SK-N-SH (cell line): ENCODE measurements around the gene GALNT4. TPM values are rescaled to one million over a fixed set of nuclear protein-coding genes. Genes with fewer than 3 reads are reported as not detected.

Source experiments
- CTCF ChIA-PET: fragments of 300-600, 350-600 bp; formaldehyde crosslinking; extraction: SDS; loops from one replicate; lab custom pipeline; 2021; lab: Yijun Ruan, JAX
- POLR2A ChIA-PET: fragments of 350-600 bp; sonication (Branson Sonifier 250); formaldehyde crosslinking; extraction: SDS; loops from one replicate; lab custom pipeline; 2020; ENCODE audit warnings: antibody characterized with exemption, inconsistent platforms; lab: Yijun Ruan, JAX
- DNase-seq: peaks from one replicate; pipeline ENCODE4 v3.0.0; 2012
- H2AFZ ChIP-seq: fragments of 200-600 bp; sonication (generic); 2 replicates; pipeline ENCODE4 v1.8.1; 2016; ENCODE audit warnings: antibody characterized with exemption, mild to moderate bottlenecking, low read depth
- H3F3A ChIP-seq: fragments of 200-600 bp; sonication (generic); replicated peaks from 2 replicates; pipeline ENCODE3; 2016; ENCODE audit warnings: antibody characterized with exemption, mild to moderate bottlenecking; ENCODE audit not compliant: insufficient read depth
- H3K27ac ChIP-seq, 2 experiments: fragments of 200-500 bp in 1 of 2; fragments of 200-600 bp in 1 of 2; sonication (Bioruptor generic) in 1 of 2; sonication (generic), shearing (Covaris generic) in 1 of 2; 2 replicates each; pipeline versions ENCODE4 v1.5.1 to v1.6.1; 2014 to 2016; ENCODE audit warnings: low read depth in 2 of 2, inconsistent platforms in 1 of 2, low read length in 1 of 2, mild to moderate bottlenecking in 1 of 2, mixed read lengths in 1 of 2
- H3K27me3 ChIP-seq: fragments of 200-600 bp; sonication (generic), shearing (Covaris generic); 2 replicates; pipeline ENCODE4 v1.6.1; 2016; ENCODE audit warnings: mixed run types; ENCODE audit not compliant: insufficient read depth
- H3K36me3 ChIP-seq, 2 experiments: fragments of 200-500 bp in 1 of 2; fragments of 200-600 bp in 1 of 2; sonication (Bioruptor generic) in 1 of 2; sonication (generic) in 1 of 2; replicated peaks in 1 of 2; 2 replicates each; pipeline versions ENCODE3 to v1.5.1; 2014 to 2016; ENCODE audit warnings: low read length in 1 of 2, mild to moderate bottlenecking in 1 of 2; ENCODE audit not compliant: insufficient read depth in 2 of 2, control insufficient read depth in 1 of 2
- H3K4me1 ChIP-seq, 2 experiments: fragments of 200-500 bp in 1 of 2; fragments of 200-600 bp in 1 of 2; sonication (Bioruptor generic) in 1 of 2; sonication (generic), shearing (Covaris generic) in 1 of 2; 2 replicates each; pipeline versions ENCODE4 v1.5.1 to v1.6.1; 2014 to 2016; ENCODE audit warnings: low read depth in 1 of 2, low read length in 1 of 2, mixed run types in 1 of 2; ENCODE audit not compliant: insufficient read depth in 2 of 2, control insufficient read depth in 1 of 2
- H3K4me2 ChIP-seq: fragments of 200-600 bp; sonication (generic), shearing (Covaris generic); 2 replicates; pipeline ENCODE4 v1.6.1; 2017; ENCODE audit warnings: mixed run types
- H3K4me3 ChIP-seq, 2 experiments: fragments of 200-500 bp in 1 of 2; fragments of 200-600 bp in 1 of 2; sonication (Bioruptor generic) in 1 of 2; sonication (generic), shearing (Covaris generic) in 1 of 2; 2 replicates each; pipeline versions ENCODE4 v1.5.1 to v1.8.1; 2014 to 2016; ENCODE audit warnings: low read depth in 2 of 2, inconsistent platforms in 1 of 2, low read length in 1 of 2, mild to moderate bottlenecking in 1 of 2, mixed read lengths in 1 of 2, moderate library complexity in 1 of 2
- H3K79me2 ChIP-seq: fragments of 200-600 bp; sonication (generic); 2 replicates; pipeline ENCODE4 v1.8.1; 2017; ENCODE audit warnings: mild to moderate bottlenecking; ENCODE audit not compliant: insufficient read depth
- H3K9ac ChIP-seq: fragments of 200-600 bp; sonication (generic); 2 replicates; pipeline ENCODE4 v1.6.1; 2017; ENCODE audit warnings: mixed run types
- H3K9me2 ChIP-seq: fragments of 200-600 bp; sonication (generic); 2 replicates; pipeline ENCODE4 v1.6.1; 2017; ENCODE audit warnings: mixed run types
- H3K9me3 ChIP-seq: fragments of 200-600 bp; sonication (generic); 2 replicates; pipeline ENCODE4 v1.6.1; 2017; ENCODE audit warnings: mixed run types, mild to moderate bottlenecking, moderate library complexity
- H4K20me1 ChIP-seq: fragments of 200-600 bp; sonication (generic); 2 replicates; pipeline ENCODE4 v1.6.1; 2017; ENCODE audit warnings: mild to moderate bottlenecking, mixed run types; ENCODE audit not compliant: insufficient read depth
- CHD2 ChIP-seq: fragments of 150-350 bp; IDR thresholded peaks from 2 replicates; pipeline ENCODE4 v1.6.1; 2018; ENCODE audit warnings: low read length; ENCODE audit not compliant: partially characterized antibody
- FOXJ3 ChIP-seq: sonication (generic); formaldehyde crosslinking; IDR thresholded peaks from 2 replicates; pipeline ENCODE4 v1.5.1; 2020; ENCODE audit warnings: mild to moderate bottlenecking, missing genetic modification reagents
- FOXM1 ChIP-seq: IDR thresholded peaks from 2 replicates; pipeline ENCODE4 v1.4.0; 2012; ENCODE audit warnings: low read depth, mild to moderate bottlenecking
- GABPA ChIP-seq: IDR thresholded peaks from 2 replicates; pipeline ENCODE4 v1.4.0; 2012; ENCODE audit warnings: low read depth, mild to moderate bottlenecking
- GATA2 ChIP-seq: sonication (generic); formaldehyde crosslinking; IDR thresholded peaks from 2 replicates; pipeline ENCODE4 v1.5.0; 2020; ENCODE audit warnings: mild to moderate bottlenecking, missing genetic modification reagents
- JUND ChIP-seq: IDR thresholded peaks from 2 replicates; pipeline ENCODE4 v1.4.0; 2012
- NFIC ChIP-seq: IDR thresholded peaks from 2 replicates; pipeline ENCODE4 v1.4.0; 2012; ENCODE audit warnings: borderline replicate concordance
- PBX3 ChIP-seq: IDR thresholded peaks from 2 replicates; pipeline ENCODE4; 2012
- POLR2AphosphoS5 ChIP-seq: IDR thresholded peaks from 2 replicates; pipeline ENCODE4 v1.6.1; 2012; ENCODE audit warnings: low read depth, low read length
- RAD21 ChIP-seq: IDR thresholded peaks from 2 replicates; pipeline ENCODE4 v1.6.1; 2012; ENCODE audit warnings: mild to moderate bottlenecking, low read length
- RCOR1 ChIP-seq: fragments of 150-350 bp; IDR thresholded peaks from 2 replicates; pipeline ENCODE4 v1.6.1; 2017; ENCODE audit warnings: antibody characterized with exemption, low read length
- REST ChIP-seq: IDR thresholded peaks from 2 replicates; pipeline ENCODE4 v1.6.1; 2012; ENCODE audit warnings: mild to moderate bottlenecking, low read depth, low read length, moderate library complexity
- RXRA ChIP-seq: IDR thresholded peaks from 2 replicates; pipeline ENCODE4 v1.4.0; 2012; ENCODE audit warnings: low read depth, mild to moderate bottlenecking, borderline replicate concordance
- SIN3A ChIP-seq: IDR thresholded peaks from 2 replicates; pipeline ENCODE4 v1.6.1; 2012; ENCODE audit warnings: low read depth, mild to moderate bottlenecking, low read length, moderate library complexity, borderline replicate concordance
- TAF1 ChIP-seq: IDR thresholded peaks from 2 replicates; pipeline ENCODE4 v1.6.1; 2012; ENCODE audit warnings: low read depth, mild to moderate bottlenecking, low read length, moderate library complexity, borderline replicate concordance
- TEAD4 ChIP-seq: IDR thresholded peaks from 2 replicates; pipeline ENCODE4 v1.4.0; 2012; ENCODE audit warnings: mild to moderate bottlenecking, borderline replicate concordance; ENCODE audit not compliant: insufficient read depth
- USF1 ChIP-seq: IDR thresholded peaks from 2 replicates; pipeline ENCODE4 v1.4.0; 2012; ENCODE audit warnings: low read depth, borderline replicate concordance
- USF2 ChIP-seq: fragments of 150-350 bp; IDR thresholded peaks from 2 replicates; pipeline ENCODE4 v1.6.1; 2017; ENCODE audit warnings: antibody characterized with exemption, low read length, low read depth, borderline replicate concordance
- WGBS: methylation state at CpG from one replicate; pipeline ENCODE4 v1.1.6; 2017; ENCODE audit warnings: low lambda C conversion rate; 5-methylcytosine and 5-hydroxymethylcytosine counted together
- polyA plus RNA-seq, 3 experiments: library from polyadenylated mRNA; depleted of rRNA; stranded (reverse); fragments of >200 nt; gene quantifications; 2 replicates each; pipeline ENCODE4 v1.2.3, GENCODE V29; 2012

GALNT4 gene
- polyA plus RNA-seq, 1 of the 3 experiments (the other 2 are of a cell fraction), result 1.1 TPM

GRCh38 chr12:89507015-89507824 is 17.4 kb downstream of the GALNT4 start:
- Histone ChIP-seq H3F3A (no peaks in the 10 kb centered on the region), H3K36me3 (no peaks in the 10 kb centered on the region), H3K4me1 (no peaks in the 10 kb centered on the region), H3K27ac (no peak overlapping the region), H3K27me3 (no peaks in the 10 kb centered on the region), H2AFZ (no peak overlapping the region), H3K9me2 (no peaks in the 10 kb centered on the region), H4K20me1 (no peaks in the 10 kb centered on the region), H3K4me2 (no peak overlapping the region), H3K79me2 (no peaks in the 10 kb centered on the region), H3K4me3 (no peak overlapping the region), H3K9ac (no peak overlapping the region), H3K9me3 (no peaks in the 10 kb centered on the region)
- TF ChIP-seq RAD21 (no peak), GABPA (no peak), RXRA (no peak), FOXM1 (no peak), NFIC (no peak), USF1 (no peak), JUND (no peak), USF2 (no peak), GATA2 (CRISPR knock-in tag) (no peak), PBX3 (no peak), SIN3A (no peak), REST (no peak), TAF1 (no peak), RCOR1 (no peak), POLR2AphosphoS5 (no peak), FOXJ3 (no peak), TEAD4 (no peak), CHD2 (no peak)
- POLR2A ChIA-PET, result no interaction called here
- WGBS, result 83% methylated on average over 9 of the region's 9 CpGs
- CTCF ChIA-PET, result interaction anchor here (1.2 to 1.4 kb wide), 4 partner anchors 10 to 490 kb away, joined by 3 to 5 read pairs (median 4); no protein-coding TSS in a partner anchor
- no peak for DNase-seq
